HFFc6 (cell line): ENCODE measurements around the gene HDAC9. TPM values are rescaled to one million over a fixed set of nuclear protein-coding genes. Genes with fewer than 3 reads are reported as not detected.

Experiments
- DNase-seq: peaks from one replicate; pipeline ENCODE4 v3.0.0-alpha.2; 2018
- H3K27ac Mint-ChIP-seq: 2 replicates; pipeline ENCODE4 v1.8.0; 2020; ENCODE audit warnings: mild to moderate bottlenecking, mixed read lengths
- H3K27me3 Mint-ChIP-seq: 2 replicates; pipeline ENCODE4 v1.8.0; 2021; ENCODE audit warnings: mild to moderate bottlenecking, moderate library complexity, mixed read lengths; ENCODE audit not compliant: insufficient read depth
- H3K36me3 Mint-ChIP-seq: 2 replicates; pipeline ENCODE4 v1.8.0; 2021; ENCODE audit warnings: low read depth, mixed read lengths
- H3K4me1 Mint-ChIP-seq: 2 replicates; pipeline ENCODE4 v1.8.0; 2020; ENCODE audit warnings: low read depth, mixed read lengths
- H3K4me3 Mint-ChIP-seq: 2 replicates; pipeline ENCODE4 v1.8.0; 2020; ENCODE audit warnings: mild to moderate bottlenecking, moderate library complexity, mixed read lengths
- H3K9me3 Mint-ChIP-seq: 2 replicates; pipeline ENCODE4 v1.8.0; 2020; ENCODE audit warnings: mild to moderate bottlenecking, mixed read lengths
- total RNA-seq, 6 experiments: library from RNA; stranded (reverse); fragmentation: NEBNext Ultra II Directional; extraction: Animal tissue kit (Norgen Biotek cat#: 25700); gene quantifications; 2 replicates in 1 of 6; 3 replicates in 5 of 6; pipeline ENCODE4 v1.2.3, GENCODE V29; 2021
- TF ChIP-seq, protein P1 (sequence below): fragments of 200-600 bp; sonication (generic); IDR thresholded peaks from 2 replicates; pipeline ENCODE4 v1.5.0; 2021; ENCODE audit warnings: antibody characterized with exemption, mild to moderate bottlenecking

HDAC9 gene
- total RNA-seq, 6 experiments from 2014 or later = 11.5 to 29.2 (median 13.2) TPM

DNA sequence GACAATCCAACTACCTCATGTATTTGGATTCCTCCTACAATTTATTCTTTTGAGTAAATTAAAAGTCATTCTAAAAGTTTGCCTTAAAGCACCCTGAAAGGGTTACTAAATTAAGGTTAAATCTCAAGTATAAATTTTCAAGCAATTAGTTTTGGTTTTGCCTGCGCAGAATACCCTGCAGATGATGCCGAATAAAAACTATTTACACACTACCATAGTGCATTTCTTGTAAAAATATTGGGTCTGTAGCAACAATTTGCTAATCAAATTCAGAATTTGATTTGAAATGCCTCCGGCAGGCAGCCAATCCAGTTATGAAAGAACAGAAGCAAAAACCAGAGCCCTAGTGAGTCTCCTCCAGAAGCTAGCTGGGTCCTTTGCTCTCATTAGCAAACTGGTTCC lies 499.7 kb downstream of the HDAC9 start:
- peak overlapping the region; percentile 43 for H3K4me3 Mint-ChIP-seq
- TF ChIP-seq, protein P1, sequence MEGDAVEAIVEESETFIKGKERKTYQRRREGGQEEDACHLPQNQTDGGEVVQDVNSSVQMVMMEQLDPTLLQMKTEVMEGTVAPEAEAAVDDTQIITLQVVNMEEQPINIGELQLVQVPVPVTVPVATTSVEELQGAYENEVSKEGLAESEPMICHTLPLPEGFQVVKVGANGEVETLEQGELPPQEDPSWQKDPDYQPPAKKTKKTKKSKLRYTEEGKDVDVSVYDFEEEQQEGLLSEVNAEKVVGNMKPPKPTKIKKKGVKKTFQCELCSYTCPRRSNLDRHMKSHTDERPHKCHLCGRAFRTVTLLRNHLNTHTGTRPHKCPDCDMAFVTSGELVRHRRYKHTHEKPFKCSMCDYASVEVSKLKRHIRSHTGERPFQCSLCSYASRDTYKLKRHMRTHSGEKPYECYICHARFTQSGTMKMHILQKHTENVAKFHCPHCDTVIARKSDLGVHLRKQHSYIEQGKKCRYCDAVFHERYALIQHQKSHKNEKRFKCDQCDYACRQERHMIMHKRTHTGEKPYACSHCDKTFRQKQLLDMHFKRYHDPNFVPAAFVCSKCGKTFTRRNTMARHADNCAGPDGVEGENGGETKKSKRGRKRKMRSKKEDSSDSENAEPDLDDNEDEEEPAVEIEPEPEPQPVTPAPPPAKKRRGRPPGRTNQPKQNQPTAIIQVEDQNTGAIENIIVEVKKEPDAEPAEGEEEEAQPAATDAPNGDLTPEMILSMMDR = no peak
- no peaks in the 10 kb centered on the region for H3K27me3 Mint-ChIP-seq
- no peaks in the 10 kb centered on the region for H3K9me3 Mint-ChIP-seq
- no peak overlapping the region for H3K27ac Mint-ChIP-seq
- peaks cover 51% of the 10 kb centered on the region for H3K4me1 Mint-ChIP-seq
- DNase-seq = no peak
- no peaks in the 10 kb centered on the region for H3K36me3 Mint-ChIP-seq

DNA sequence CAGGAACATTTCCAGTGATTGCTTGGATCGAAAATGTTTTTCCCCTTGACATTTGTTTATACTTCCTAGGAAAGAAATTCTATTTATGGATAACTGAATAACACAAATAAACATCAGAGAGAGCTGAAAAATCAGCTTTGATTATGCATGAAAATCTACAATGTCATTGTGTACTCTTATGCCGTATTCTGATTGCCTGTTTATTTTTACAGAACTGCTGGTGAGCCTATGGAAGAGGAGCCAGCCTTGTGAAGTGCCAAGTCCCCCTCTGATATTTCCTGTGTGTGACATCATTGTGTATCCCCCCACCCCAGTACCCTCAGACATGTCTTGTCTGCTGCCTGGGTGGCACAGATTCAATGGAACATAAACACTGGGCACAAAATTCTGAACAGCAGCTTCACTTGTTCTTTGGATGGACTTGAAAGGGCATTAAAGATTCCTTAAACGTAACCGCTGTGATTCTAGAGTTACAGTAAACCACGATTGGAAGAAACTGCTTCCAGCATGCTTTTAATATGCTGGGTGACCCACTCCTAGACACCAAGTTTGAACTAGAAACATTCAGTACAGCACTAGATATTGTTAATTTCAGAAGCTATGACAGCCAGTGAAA lies 500.4 kb downstream of the HDAC9 start:
- Mint-ChIP-seq H3K4me3 (peak overlapping the region; percentile 36; the same call in 1 of the 2 replicates), H3K4me1 (peaks cover 51% of the 10 kb centered on the region), H3K36me3 (no peaks in the 10 kb centered on the region), H3K9me3 (no peaks in the 10 kb centered on the region), H3K27me3 (no peaks in the 10 kb centered on the region), H3K27ac (peak overlapping the region; percentile 68; the same call in 1 of the 2 replicates)
- TF ChIP-seq, protein P1 = no peak
- DNase-seq = no peak

DNA sequence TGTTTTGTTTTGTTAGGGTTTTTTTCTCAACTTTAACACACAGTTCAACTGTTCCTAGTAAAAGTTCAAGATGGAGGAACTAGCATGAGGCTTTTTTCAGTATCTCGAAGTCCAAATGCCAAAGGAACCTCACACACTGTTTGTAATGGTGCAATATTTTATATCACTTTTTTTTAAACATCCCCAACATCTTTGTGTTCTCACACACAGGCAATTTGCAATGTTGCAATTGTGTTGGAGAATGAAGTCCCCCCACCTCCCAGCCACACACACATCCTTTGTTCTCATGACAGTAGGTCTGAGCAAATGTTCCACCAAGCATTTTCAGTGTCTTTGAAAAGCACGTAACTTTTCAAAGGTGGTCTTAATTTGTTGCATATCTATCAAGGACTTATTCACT lies 501.0 kb downstream of the HDAC9 start:
- Mint-ChIP-seq H3K27ac (no peak overlapping the region), H3K27me3 (no peaks in the 10 kb centered on the region), H3K36me3 (no peaks in the 10 kb centered on the region), H3K4me3 (no peak overlapping the region), H3K9me3 (no peaks in the 10 kb centered on the region), H3K4me1 (peaks cover 51% of the 10 kb centered on the region)
- DNase-seq = no peak
- TF ChIP-seq, protein P1 = no peak

DNA sequence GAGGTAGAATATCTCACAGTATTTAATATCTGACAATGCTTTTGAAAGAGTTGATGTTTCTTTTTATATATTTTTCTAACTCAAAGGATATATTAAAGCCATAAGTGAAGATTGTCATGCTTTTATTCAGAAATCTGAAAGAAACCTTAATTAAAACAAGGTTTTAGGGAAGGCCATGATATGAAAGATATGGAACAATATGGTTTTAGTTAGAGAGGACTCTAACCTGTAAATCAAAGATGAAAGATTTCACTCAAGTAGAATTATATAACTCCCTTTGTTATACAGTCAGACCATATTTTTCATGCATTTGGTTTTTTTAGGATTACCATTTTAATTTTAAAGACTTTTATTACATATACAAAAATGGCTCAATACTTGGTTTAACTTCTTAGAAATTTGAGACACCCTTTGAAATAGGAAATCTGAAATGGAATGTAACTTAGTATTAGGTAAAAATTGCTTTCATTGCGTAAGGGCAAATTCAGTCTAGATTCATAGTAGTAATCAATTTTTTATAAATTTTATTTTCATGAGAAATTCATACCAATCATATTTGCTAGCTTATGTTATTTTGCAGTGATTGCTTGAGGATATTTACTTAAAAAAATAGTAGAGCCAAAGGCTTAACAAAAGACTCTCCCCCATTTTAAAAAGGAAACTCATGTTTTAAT lies 502.1 kb downstream of the HDAC9 start:
- Mint-ChIP-seq H3K4me3 (no peak overlapping the region), H3K9me3 (no peaks in the 10 kb centered on the region), H3K4me1 (peaks cover 51% of the 10 kb centered on the region), H3K36me3 (no peaks in the 10 kb centered on the region), H3K27me3 (no peaks in the 10 kb centered on the region), H3K27ac (no peak overlapping the region)
- DNase-seq = no peak
- TF ChIP-seq, protein P1 = no peak

DNA sequence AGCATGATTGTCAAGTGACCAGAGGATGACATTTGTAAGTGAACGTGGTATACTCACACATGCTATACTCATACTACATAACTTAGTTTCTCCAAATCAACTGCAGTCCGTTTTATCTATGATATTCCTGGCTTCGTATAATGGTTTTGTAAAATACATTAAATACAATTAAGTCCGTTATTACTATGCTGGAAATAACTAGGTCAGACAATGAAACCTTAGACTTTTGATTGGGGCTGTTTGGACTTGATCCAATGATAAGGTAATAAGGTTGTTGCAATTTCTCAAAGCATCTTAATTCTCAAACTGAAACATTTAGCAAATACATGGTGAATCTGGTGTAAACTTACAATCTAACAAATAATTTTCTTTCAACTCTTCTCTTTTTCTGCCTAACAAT lies 504.9 kb downstream of the HDAC9 start:
- Mint-ChIP-seq H3K4me3 (no peak overlapping the region), H3K36me3 (no peaks in the 10 kb centered on the region), H3K27me3 (no peaks in the 10 kb centered on the region), H3K9me3 (no peaks in the 10 kb centered on the region), H3K27ac (no peak overlapping the region), H3K4me1 (peaks cover 30% of the 10 kb centered on the region)
- TF ChIP-seq, protein P1 = no peak
- no peak for DNase-seq
